KOPT-K1 (cell line): ENCODE data around the gene EGF.
"Not testable (repeated sequence)": the region's sequence is repeated elsewhere in the genome, so short reads cannot be mapped to it uniquely, and the experiment has no call there.

Source experiments
- H3K27ac ChIP-seq: fragments of 200-600 bp; sonication (generic); 2 replicates; pipeline ENCODE4 v1.5.1; 2016; ENCODE audit warnings: antibody characterized with exemption, mild to moderate bottlenecking, low read depth, low read length; ENCODE audit not compliant: poor library complexity, severe bottlenecking
- H3K36me3 ChIP-seq: fragments of 200-600 bp; sonication (generic); 2 replicates; pipeline ENCODE4 v1.5.1; 2017; ENCODE audit warnings: antibody characterized with exemption, mild to moderate bottlenecking, low read length, moderate library complexity; ENCODE audit not compliant: insufficient read depth
- H3K9me3 ChIP-seq: fragments of 200-600 bp; sonication (generic); 2 replicates; pipeline ENCODE4 v1.5.1; 2017; ENCODE audit warnings: antibody characterized with exemption, low read length, mild to moderate bottlenecking; ENCODE audit not compliant: insufficient read depth, poor library complexity, severe bottlenecking

The EGF gene

GRCh38 chr4:109912706-109913595 lies at the start of gene EGF:
EGF (plus strand) TSS chr4:109912883; CDS start chr4:109913336, 453 bp downstream.
- H3K9me3 ChIP-seq: no peaks in the 10 kb centered on the region
- H3K36me3 ChIP-seq: no peaks in the 10 kb centered on the region
- H3K27ac ChIP-seq: no peak within 1 kb of the TSS

GRCh38 chr4:109864134-109864533 lies 48.5 kb upstream of the EGF start:
- Histone ChIP-seq H3K27ac (no peak overlapping the region), H3K9me3 (peaks cover 20% of the 10 kb centered on the region), H3K36me3 (no peaks in the 10 kb centered on the region)

- no peaks in the 10 kb centered on the region for H3K9me3 ChIP-seq
- H3K27ac ChIP-seq: no peak overlapping the region
- H3K36me3 ChIP-seq: no peaks in the 10 kb centered on the region
Observed at GRCh38 chr4:109870061-109870460, 42.6 kb upstream of the EGF start.

GRCh38 chr4:109872065-109872464 lies 40.6 kb upstream of the EGF start:
- Histone ChIP-seq H3K9me3 (no peaks in the 10 kb centered on the region), H3K27ac (no peak overlapping the region)

GRCh38 chr4:109872950-109873656 lies 39.6 kb upstream of the EGF start:
- Histone ChIP-seq H3K27ac (no peak overlapping the region), H3K36me3 (no peaks in the 10 kb centered on the region), H3K9me3 (no peaks in the 10 kb centered on the region)

More at GRCh38 chr4:109872065-109872464, 40.6 kb upstream of the EGF start:
- no peaks in the 10 kb centered on the region for H3K36me3 ChIP-seq

- no peaks in the 10 kb centered on the region for H3K36me3 ChIP-seq
- no peaks in the 10 kb centered on the region for H3K9me3 ChIP-seq
- no peak overlapping the region for H3K27ac ChIP-seq
Observed at GRCh38 chr4:109873791-109874514, 38.7 kb upstream of the EGF start.

- no peaks in the 10 kb centered on the region for H3K9me3 ChIP-seq
- no peak overlapping the region for H3K27ac ChIP-seq
- no peaks in the 10 kb centered on the region for H3K36me3 ChIP-seq
Observed at GRCh38 chr4:109875106-109875505, 37.6 kb upstream of the EGF start.

- H3K27ac ChIP-seq, H3K9me3 ChIP-seq, H3K36me3 ChIP-seq: not testable (repeated sequence)
Observed at GRCh38 chr4:109875553-109875952, 37.1 kb upstream of the EGF start.

GRCh38 chr4:109876634-109877265 lies 35.9 kb upstream of the EGF start:
- H3K36me3 ChIP-seq: no peaks in the 10 kb centered on the region
- H3K27ac ChIP-seq: no peak overlapping the region
- no peaks in the 10 kb centered on the region for H3K9me3 ChIP-seq

- Histone ChIP-seq H3K9me3 (no peaks in the 10 kb centered on the region), H3K36me3 (no peaks in the 10 kb centered on the region), H3K27ac (no peak overlapping the region)
Observed at GRCh38 chr4:109877400-109877799, 35.3 kb upstream of the EGF start.

GRCh38 chr4:109878355-109878754 lies 34.3 kb upstream of the EGF start:
- H3K9me3 ChIP-seq: no peaks in the 10 kb centered on the region
- no peaks in the 10 kb centered on the region for H3K36me3 ChIP-seq
- no peak overlapping the region for H3K27ac ChIP-seq

- H3K27ac ChIP-seq: no peak overlapping the region
- no peaks in the 10 kb centered on the region for H3K9me3 ChIP-seq
- H3K36me3 ChIP-seq: no peaks in the 10 kb centered on the region
Observed at GRCh38 chr4:109879081-109879480, 33.6 kb upstream of the EGF start.

GRCh38 chr4:109879636-109880314 lies 32.9 kb upstream of the EGF start:
- H3K36me3 ChIP-seq: no peaks in the 10 kb centered on the region
- no peak overlapping the region for H3K27ac ChIP-seq
- no peaks in the 10 kb centered on the region for H3K9me3 ChIP-seq

- Histone ChIP-seq H3K27ac (no peak overlapping the region), H3K36me3 (no peaks in the 10 kb centered on the region), H3K9me3 (no peaks in the 10 kb centered on the region)
Observed at GRCh38 chr4:109886303-109886702, 26.4 kb upstream of the EGF start.
